ENCODE data around the gene DDX10. TPM values are rescaled to one million over a fixed set of nuclear protein-coding genes. Genes with fewer than 3 reads are reported as not detected.
A peak's percentile ranks its signal among the peaks of the same experiment; 100 is the strongest.
"Not testable (repeated sequence)": the region's sequence is repeated elsewhere in the genome, so short reads cannot be mapped to it uniquely, and the experiment has no call there.

The DDX10 gene
- total RNA-seq, 1 experiment from 2014 or later = 48.3 TPM

DNA sequence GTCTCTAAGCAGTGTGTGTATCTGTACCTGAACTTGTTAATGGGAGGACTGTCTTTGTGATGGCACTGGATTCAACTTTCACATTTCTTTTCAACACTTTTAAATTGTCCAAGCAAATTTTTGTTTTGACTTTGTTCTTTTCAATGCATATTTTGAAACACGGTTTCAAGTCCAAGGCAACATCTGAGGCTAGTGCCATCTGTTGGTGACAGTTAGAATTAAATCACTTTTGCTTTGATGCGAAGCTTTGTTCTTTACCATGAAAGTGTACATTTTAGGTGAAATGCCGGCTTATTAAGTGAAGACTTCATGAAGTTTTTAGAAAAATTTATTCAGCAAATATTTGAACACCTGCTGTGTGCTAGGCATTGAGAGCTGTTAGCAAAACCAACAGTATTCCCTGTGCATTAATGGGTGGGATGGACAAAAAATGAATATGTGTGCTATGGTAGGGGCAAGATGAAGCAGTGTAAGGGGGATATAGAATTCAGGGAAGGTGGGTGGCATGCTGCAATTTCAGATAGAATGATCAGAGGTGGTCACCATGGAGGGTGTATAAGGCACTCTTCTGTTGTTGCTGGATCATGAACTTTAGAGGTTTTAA lies 70.2 kb downstream of the DDX10 start:
- H3K79me1 ChIP-seq (ENCODE audit: insufficient read depth, low read depth, low read length, poor library complexity, severe bottlenecking) = peaks cover 6% of the 10 kb centered on the region
- H3K27me3 ChIP-seq (ENCODE audit: insufficient read depth, low read length) = no peaks in the 10 kb centered on the region
- H4K20me1 ChIP-seq (ENCODE audit: control insufficient read depth, insufficient read depth, insufficient read length) = no peaks in the 10 kb centered on the region
- no peak overlapping the region for H2AFZ ChIP-seq (ENCODE audit: low read length)
- H3K9me3 Mint-ChIP-seq = peaks cover 2 to 6% of the 10 kb centered on the region in 2 experiments; a peak in 4 of 5 replicates
- H3K4me1 ChIP-seq (ENCODE audit: insufficient read depth, low read length) = peaks cover 4% of the 10 kb centered on the region; the same call in 1 of the 2 replicates
- H3K9ac ChIP-seq (ENCODE audit: extremely low read depth, insufficient read length, low read length) = no peak overlapping the region
- H4K8ac ChIP-seq (replicated peaks; ENCODE audit: insufficient read length, low read depth, low read length) = no peak overlapping the region
- H2AK5ac ChIP-seq (ENCODE audit: insufficient read length, low read length) = no peak overlapping the region
- H3K4me2 ChIP-seq (ENCODE audit: insufficient read depth, insufficient read length, low read length) = no peak overlapping the region
- peaks cover 13 to 17% of the 10 kb centered on the region in 2 experiments for H3K4me1 Mint-ChIP-seq
- H3K4ac ChIP-seq (ENCODE audit: low read depth, low read length) = no peak overlapping the region
- H2BK15ac ChIP-seq (ENCODE audit: low read depth, low read length) = no peak overlapping the region
- H3K4me3 Mint-ChIP-seq = no peak overlapping the region
- no peaks in the 10 kb centered on the region for H3K9me3 ChIP-seq (ENCODE audit: control insufficient read depth, low read depth, low read length)
- H2BK120ac ChIP-seq (ENCODE audit: low read depth, low read length, poor library complexity, severe bottlenecking) = no peak overlapping the region
- no peak overlapping the region for H3K27ac ChIP-seq (ENCODE audit: insufficient read length, low read depth, low read length)
- H3K79me2 ChIP-seq (ENCODE audit: insufficient read depth, low read length) = peaks cover 1% of the 10 kb centered on the region; the same call in 1 of the 2 replicates
- TF ChIP-seq, protein P1, sequence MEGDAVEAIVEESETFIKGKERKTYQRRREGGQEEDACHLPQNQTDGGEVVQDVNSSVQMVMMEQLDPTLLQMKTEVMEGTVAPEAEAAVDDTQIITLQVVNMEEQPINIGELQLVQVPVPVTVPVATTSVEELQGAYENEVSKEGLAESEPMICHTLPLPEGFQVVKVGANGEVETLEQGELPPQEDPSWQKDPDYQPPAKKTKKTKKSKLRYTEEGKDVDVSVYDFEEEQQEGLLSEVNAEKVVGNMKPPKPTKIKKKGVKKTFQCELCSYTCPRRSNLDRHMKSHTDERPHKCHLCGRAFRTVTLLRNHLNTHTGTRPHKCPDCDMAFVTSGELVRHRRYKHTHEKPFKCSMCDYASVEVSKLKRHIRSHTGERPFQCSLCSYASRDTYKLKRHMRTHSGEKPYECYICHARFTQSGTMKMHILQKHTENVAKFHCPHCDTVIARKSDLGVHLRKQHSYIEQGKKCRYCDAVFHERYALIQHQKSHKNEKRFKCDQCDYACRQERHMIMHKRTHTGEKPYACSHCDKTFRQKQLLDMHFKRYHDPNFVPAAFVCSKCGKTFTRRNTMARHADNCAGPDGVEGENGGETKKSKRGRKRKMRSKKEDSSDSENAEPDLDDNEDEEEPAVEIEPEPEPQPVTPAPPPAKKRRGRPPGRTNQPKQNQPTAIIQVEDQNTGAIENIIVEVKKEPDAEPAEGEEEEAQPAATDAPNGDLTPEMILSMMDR (conservative IDR thresholded peaks at IDR 0.05) = peak; percentile 73
- H3K36me3 Mint-ChIP-seq (ENCODE audit: insufficient read depth in 1 of 3, low read depth in 3 of 3) = peaks cover 2 to 14% (median 7%) of the 10 kb centered on the region in 3 experiments; a peak in 6 of 7 replicates
- H3K27me3 Mint-ChIP-seq (ENCODE audit: low read depth) = no peaks in the 10 kb centered on the region
- no peak overlapping the region for H3K56ac ChIP-seq (ENCODE audit: insufficient read length, low read depth, low read length)
- WGBS (ENCODE audit: extremely low coverage, insufficient read length, low lambda C conversion rate) = no CpG with 5 or more reads among the region's 3 CpGs
- H3K23ac ChIP-seq (ENCODE audit: insufficient read length, low read depth, low read length) = no peak overlapping the region
- H3K18ac ChIP-seq (ENCODE audit: insufficient read length, low read depth, low read length) = no peak overlapping the region
- no peak overlapping the region for H4K91ac ChIP-seq (ENCODE audit: insufficient read length, low read depth, low read length)
- DNase-seq = no peak
- peak overlapping the region in 1 of 3 experiments; percentile 0; a peak in 2 of 7 replicates for H3K27ac Mint-ChIP-seq
- no peak overlapping the region for H4K5ac ChIP-seq (ENCODE audit: insufficient read length, low read depth, low read length)
- H3K14ac ChIP-seq (ENCODE audit: insufficient read depth, low read length) = no peak overlapping the region
- no peak overlapping the region for H2BK20ac ChIP-seq (ENCODE audit: low read depth, low read length, poor library complexity, severe bottlenecking)
- no peak overlapping the region for H2BK12ac ChIP-seq (ENCODE audit: insufficient read length, low read depth, low read length)
- no peak overlapping the region for H3T11ph ChIP-seq (ENCODE audit: low read length)
- no peaks in the 10 kb centered on the region for H3K23me2 ChIP-seq (ENCODE audit: insufficient read length, low read depth, low read length, poor library complexity, severe bottlenecking)
- no peak overlapping the region for H2BK5ac ChIP-seq (ENCODE audit: insufficient read length, low read length)

DNA sequence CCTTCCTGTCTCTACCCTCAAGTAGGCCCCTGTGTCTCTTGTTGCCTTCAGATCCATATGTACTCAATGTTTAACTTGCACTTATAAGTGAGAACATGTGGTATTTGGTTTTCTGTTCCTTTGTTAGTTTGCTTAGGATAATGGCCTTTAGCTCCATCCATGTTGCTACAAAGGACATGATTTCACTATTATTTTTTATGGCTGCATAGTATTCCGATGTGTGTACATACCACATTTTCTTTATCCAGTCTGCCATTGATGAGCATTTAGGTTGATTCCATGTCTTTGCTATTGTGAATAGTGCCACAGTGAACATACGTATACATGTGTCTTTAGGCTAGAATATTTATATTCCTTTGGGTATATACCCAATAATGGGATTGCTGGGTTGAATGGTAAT lies 75.3 kb downstream of the DDX10 start:
- not testable (repeated sequence) for H3K23ac ChIP-seq (ENCODE audit: insufficient read length, low read depth, low read length); H3K14ac ChIP-seq (ENCODE audit: insufficient read depth, low read length); H4K20me1 ChIP-seq (ENCODE audit: control insufficient read depth, insufficient read depth, insufficient read length); H3K9me3 ChIP-seq (ENCODE audit: control insufficient read depth, low read depth, low read length); H4K91ac ChIP-seq (ENCODE audit: insufficient read length, low read depth, low read length); H3K27me3 Mint-ChIP-seq (ENCODE audit: low read depth); H3K4me3 Mint-ChIP-seq; H2BK12ac ChIP-seq (ENCODE audit: insufficient read length, low read depth, low read length); H3K9ac ChIP-seq (ENCODE audit: extremely low read depth, insufficient read length, low read length); H3K4ac ChIP-seq (ENCODE audit: low read depth, low read length); H3K4me1 ChIP-seq (ENCODE audit: insufficient read depth, low read length); H3T11ph ChIP-seq (ENCODE audit: low read length); H3K4me2 ChIP-seq (ENCODE audit: insufficient read depth, insufficient read length, low read length); H2BK120ac ChIP-seq (ENCODE audit: low read depth, low read length, poor library complexity, severe bottlenecking); H2BK15ac ChIP-seq (ENCODE audit: low read depth, low read length); H3K27me3 ChIP-seq (ENCODE audit: insufficient read depth, low read length); H3K27ac ChIP-seq (ENCODE audit: insufficient read length, low read depth, low read length); H4K8ac ChIP-seq (replicated peaks; ENCODE audit: insufficient read length, low read depth, low read length); H3K79me1 ChIP-seq (ENCODE audit: insufficient read depth, low read depth, low read length, poor library complexity, severe bottlenecking); H3K23me2 ChIP-seq (ENCODE audit: insufficient read length, low read depth, low read length, poor library complexity, severe bottlenecking); H3K4me1 Mint-ChIP-seq; H2BK20ac ChIP-seq (ENCODE audit: low read depth, low read length, poor library complexity, severe bottlenecking); H3K27ac Mint-ChIP-seq; H3K18ac ChIP-seq (ENCODE audit: insufficient read length, low read depth, low read length); DNase-seq; H3K56ac ChIP-seq (ENCODE audit: insufficient read length, low read depth, low read length); H2AFZ ChIP-seq (ENCODE audit: low read length); H3K79me2 ChIP-seq (ENCODE audit: insufficient read depth, low read length); H4K5ac ChIP-seq (ENCODE audit: insufficient read length, low read depth, low read length); H2AK5ac ChIP-seq (ENCODE audit: insufficient read length, low read length); H2BK5ac ChIP-seq (ENCODE audit: insufficient read length, low read length)
- H3K9me3 Mint-ChIP-seq = peaks cover 16 to 20% of the 10 kb centered on the region in 2 experiments
- no CpG with 5 or more reads among the region's 2 CpGs for WGBS (ENCODE audit: extremely low coverage, insufficient read length, low lambda C conversion rate)
- peaks cover 18 to 24% (median 24%) of the 10 kb centered on the region in 3 experiments; a peak in 6 of 7 replicates for H3K36me3 Mint-ChIP-seq (ENCODE audit: insufficient read depth in 1 of 3, low read depth in 3 of 3)
